Glutamatergic neuron (in vitro differentiated cells): ENCODE measurements around the gene AP5S1. TPM values are rescaled to one million over a fixed set of nuclear protein-coding genes. Genes with fewer than 3 reads are reported as not detected.
"Not testable (repeated sequence)": the region's sequence is repeated elsewhere in the genome, so short reads cannot be mapped to it uniquely, and the experiment has no call there.

Experiments
- DNase-seq: peaks from one replicate; pipeline ENCODE4 v3.0.0; 2022
- H3K27ac Mint-ChIP-seq: one replicate; pipeline ENCODE4 v1.8.0; 2020; ENCODE audit warnings: mild to moderate bottlenecking, mixed read lengths, inconsistent platforms; ENCODE audit not compliant: unreplicated experiment
- H3K27me3 Mint-ChIP-seq: one replicate; pipeline ENCODE4 v1.8.0; 2020; ENCODE audit warnings: mild to moderate bottlenecking, moderate library complexity, mixed read lengths, inconsistent platforms; ENCODE audit not compliant: unreplicated experiment
- H3K36me3 Mint-ChIP-seq: one replicate; pipeline ENCODE4 v1.8.0; 2020; ENCODE audit warnings: mild to moderate bottlenecking, mixed read lengths, inconsistent platforms; ENCODE audit not compliant: unreplicated experiment
- H3K4me1 Mint-ChIP-seq: one replicate; pipeline ENCODE4 v1.8.0; 2020; ENCODE audit warnings: mild to moderate bottlenecking, low read depth, mixed read lengths, inconsistent platforms; ENCODE audit not compliant: unreplicated experiment
- H3K4me3 Mint-ChIP-seq: one replicate; pipeline ENCODE4 v1.8.0; 2020; ENCODE audit warnings: mild to moderate bottlenecking, mixed read lengths, inconsistent platforms; ENCODE audit not compliant: unreplicated experiment
- H3K9me3 Mint-ChIP-seq: one replicate; pipeline ENCODE4 v1.8.0; 2020; ENCODE audit warnings: mild to moderate bottlenecking, moderate library complexity, mixed read lengths, inconsistent platforms; ENCODE audit not compliant: unreplicated experiment
- total RNA-seq: library from RNA; stranded (reverse); fragmentation: NEBNext Ultra II Directional; extraction: Animal tissue kit (Norgen Biotek cat#: 25700); gene quantifications from one replicate; pipeline ENCODE4 v1.2.1, GENCODE V29; 2021; ENCODE audit not compliant: unreplicated experiment
- TF ChIP-seq, protein P1 (sequence below): fragments of 200-600 bp; sonication (generic); IDR thresholded peaks from one replicate; pipeline ENCODE4 v1.5.0; 2021; ENCODE audit not compliant: partially characterized antibody, unreplicated experiment

The AP5S1 gene
- total RNA-seq, 1 donor from 2014 or later, result 8.1 TPM

- H3K27me3 Mint-ChIP-seq, result peaks cover 4% of the 10 kb centered on the region
- peaks cover 5% of the 10 kb centered on the region for H3K4me1 Mint-ChIP-seq
- peak within 1 kb of the TSS; percentile 89 for H3K4me3 Mint-ChIP-seq
- DNase-seq, result peak; percentile 97
- H3K36me3 Mint-ChIP-seq, result no peaks in the 10 kb centered on the region
- peaks cover 2% of the 10 kb centered on the region for H3K9me3 Mint-ChIP-seq
- TF ChIP-seq, protein P1, sequence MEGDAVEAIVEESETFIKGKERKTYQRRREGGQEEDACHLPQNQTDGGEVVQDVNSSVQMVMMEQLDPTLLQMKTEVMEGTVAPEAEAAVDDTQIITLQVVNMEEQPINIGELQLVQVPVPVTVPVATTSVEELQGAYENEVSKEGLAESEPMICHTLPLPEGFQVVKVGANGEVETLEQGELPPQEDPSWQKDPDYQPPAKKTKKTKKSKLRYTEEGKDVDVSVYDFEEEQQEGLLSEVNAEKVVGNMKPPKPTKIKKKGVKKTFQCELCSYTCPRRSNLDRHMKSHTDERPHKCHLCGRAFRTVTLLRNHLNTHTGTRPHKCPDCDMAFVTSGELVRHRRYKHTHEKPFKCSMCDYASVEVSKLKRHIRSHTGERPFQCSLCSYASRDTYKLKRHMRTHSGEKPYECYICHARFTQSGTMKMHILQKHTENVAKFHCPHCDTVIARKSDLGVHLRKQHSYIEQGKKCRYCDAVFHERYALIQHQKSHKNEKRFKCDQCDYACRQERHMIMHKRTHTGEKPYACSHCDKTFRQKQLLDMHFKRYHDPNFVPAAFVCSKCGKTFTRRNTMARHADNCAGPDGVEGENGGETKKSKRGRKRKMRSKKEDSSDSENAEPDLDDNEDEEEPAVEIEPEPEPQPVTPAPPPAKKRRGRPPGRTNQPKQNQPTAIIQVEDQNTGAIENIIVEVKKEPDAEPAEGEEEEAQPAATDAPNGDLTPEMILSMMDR, result peak; percentile 75
- peak within 1 kb of the TSS; percentile 82 for H3K27ac Mint-ChIP-seq
These were observed 33.6 kb upstream of the AP5S1 start, which contains the start of gene CENPB for GRCh38 chr20:3786665-3787323. TSS of gene CENPB (minus strand) at chr20:3786740. CDS start at chr20:3786483, 257 bp downstream.

GRCh38 chr20:3787324-3788014 lies 32.9 kb upstream of the AP5S1 start:
- peak overlapping the region; percentile 61 for H3K4me3 Mint-ChIP-seq
- peaks cover 4% of the 10 kb centered on the region for H3K27me3 Mint-ChIP-seq
- H3K4me1 Mint-ChIP-seq, result peaks cover 5% of the 10 kb centered on the region
- TF ChIP-seq, protein P1, result no peak
- H3K36me3 Mint-ChIP-seq, result no peaks in the 10 kb centered on the region
- peaks cover 2% of the 10 kb centered on the region for H3K9me3 Mint-ChIP-seq
- no peak overlapping the region for H3K27ac Mint-ChIP-seq
- DNase-seq, result no peak

- no peak for DNase-seq
- H3K4me3 Mint-ChIP-seq, result peak overlapping the region; percentile 37
- peaks cover 4% of the 10 kb centered on the region for H3K27me3 Mint-ChIP-seq
- H3K9me3 Mint-ChIP-seq, result peaks cover 2% of the 10 kb centered on the region
- TF ChIP-seq, protein P1, result no peak
- no peak overlapping the region for H3K27ac Mint-ChIP-seq
- H3K4me1 Mint-ChIP-seq, result peaks cover 5% of the 10 kb centered on the region
- no peaks in the 10 kb centered on the region for H3K36me3 Mint-ChIP-seq
These were observed 31.6 kb upstream of the AP5S1 start for GRCh38 chr20:3788685-3789155.

GRCh38 chr20:3789201-3789600 lies 31.1 kb upstream of the AP5S1 start:
- DNase-seq, H3K36me3 Mint-ChIP-seq, H3K4me1 Mint-ChIP-seq, H3K9me3 Mint-ChIP-seq, H3K27me3 Mint-ChIP-seq, H3K27ac Mint-ChIP-seq, H3K4me3 Mint-ChIP-seq: not testable (repeated sequence)

DNA sequence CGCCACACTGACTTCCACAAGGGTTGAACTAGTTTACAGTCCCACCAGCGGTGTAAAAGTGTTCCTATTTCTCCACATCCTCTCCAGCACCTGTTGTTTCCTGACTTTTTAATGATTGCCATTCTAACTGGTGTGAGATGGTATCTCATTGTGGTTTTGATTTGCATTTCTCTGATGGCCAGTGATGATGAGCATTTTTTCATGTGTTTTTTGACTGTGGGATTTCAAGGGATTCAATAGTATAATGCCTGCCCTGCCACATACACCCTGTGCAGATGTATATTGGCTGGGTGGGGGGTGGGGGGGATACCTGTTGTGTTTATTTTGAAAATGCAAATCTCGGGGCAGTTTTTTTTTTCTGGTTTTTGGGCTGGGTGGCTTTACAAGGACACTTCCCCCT lies 26.2 kb upstream of the AP5S1 start:
- not testable (repeated sequence) for H3K36me3 Mint-ChIP-seq, H3K9me3 Mint-ChIP-seq, DNase-seq, H3K4me3 Mint-ChIP-seq, H3K27me3 Mint-ChIP-seq, H3K27ac Mint-ChIP-seq
- H3K4me1 Mint-ChIP-seq, result peaks cover 12% of the 10 kb centered on the region
